ENCODE measurements around the gene ODF2. TPM values are rescaled to one million over a fixed set of nuclear protein-coding genes. Genes with fewer than 3 reads are reported as not detected.

Gene ODF2
- total RNA-seq (31.9 TPM), polyA plus RNA-seq (10 to 100 TPM; 12.9 to 19.8 (median 13.8) TPM)

DNA sequence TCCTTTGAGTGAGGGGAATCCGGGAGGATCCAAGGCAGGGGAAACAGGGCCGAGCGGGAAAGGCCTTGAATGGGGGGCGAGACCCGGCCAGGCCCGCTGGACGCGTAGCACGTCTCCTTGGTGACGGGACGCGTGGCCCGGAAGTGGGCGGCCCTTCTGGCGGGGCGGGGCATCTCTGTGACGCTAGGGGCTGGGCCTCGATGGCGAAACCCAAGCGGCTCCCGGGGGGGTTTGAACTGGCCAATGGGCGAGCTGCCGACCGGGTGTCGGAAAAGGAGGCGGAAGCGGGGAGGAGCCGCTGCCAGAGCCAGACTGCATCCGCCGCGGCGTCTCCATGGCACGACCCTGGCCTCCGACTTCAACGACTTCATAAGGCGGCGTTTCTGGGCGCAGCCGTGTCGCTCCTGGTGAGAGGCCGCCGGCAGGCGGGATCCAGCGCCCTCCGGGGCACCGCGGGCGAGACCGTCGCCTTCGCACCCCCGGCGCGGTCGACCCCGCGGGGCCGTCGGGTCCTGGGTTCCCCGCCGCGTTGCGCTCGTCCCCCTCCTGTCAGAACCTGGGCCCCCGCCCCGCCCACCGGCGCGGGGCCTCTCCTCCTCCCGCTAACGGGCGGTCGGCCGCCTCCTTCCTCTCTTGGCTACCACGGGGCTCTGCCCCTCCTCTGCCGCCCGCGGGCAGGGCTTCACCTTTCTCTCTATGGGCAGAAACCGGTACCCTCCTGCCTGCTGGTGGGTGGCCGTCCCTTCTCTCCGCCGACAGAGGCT, at the start of gene ODF2:
TSS of gene ODF2 (plus strand) at position 158 of the 764 bp plus-strand sequence. CDS start at position 244, 86 bp downstream.
- Histone ChIP-seq H3K4me3 (ENCODE audit: low read depth, low read length) (peak within 1 kb of the TSS; percentile 60), H3K9me3 (ENCODE audit: control insufficient read depth in 2 of 2, low read length in 2 of 2) (no peaks in the 10 kb centered on the region), H3K36me3 (ENCODE audit: control insufficient read depth, insufficient read depth, low read length) (peaks cover 16% of the 10 kb centered on the region), H3K27me3 (ENCODE audit: control insufficient read depth, insufficient read depth, low read length) (no peaks in the 10 kb centered on the region), H3K27ac (ENCODE audit: insufficient read depth, low read length, poor library complexity, severe bottlenecking) (peak within 1 kb of the TSS; percentile 90), H3K4me1 (ENCODE audit: control insufficient read depth, insufficient read depth, low read length, poor library complexity, severe bottlenecking) (peaks cover 15% of the 10 kb centered on the region)
- Mint-ChIP-seq H3K27ac (peak within 1 kb of the TSS; percentile 86 to 92 (median 90)), H3K9me3 (peaks cover 0 to 2% (median 0%) of the 10 kb centered on the region in 7 donors), H3K4me1 (peaks cover 4 to 27% (median 15%) of the 10 kb centered on the region in 4 donors), H3K4me3 (peak within 1 kb of the TSS; percentile 90 to 96 (median 94)), H3K36me3 (peaks cover 19% of the 10 kb centered on the region), H3K27me3 (peaks cover 8% of the 10 kb centered on the region)
- ATAC-seq (ENCODE audit: low read depth in 2 of 2) (peak; percentile 90 to 91), DNase-seq (peak; percentile 98)

- H3K4me1 Mint-ChIP-seq: no peaks in the 10 kb centered on the region
- H3K27ac ChIP-seq (ENCODE audit: insufficient read depth, low read length, poor library complexity, severe bottlenecking): no peak overlapping the region
- H3K27ac Mint-ChIP-seq: no peak overlapping the region
- H3K27me3 ChIP-seq (ENCODE audit: control insufficient read depth, insufficient read depth, low read length): no peaks in the 10 kb centered on the region
- H3K4me1 ChIP-seq (ENCODE audit: control insufficient read depth, insufficient read depth, low read length, poor library complexity, severe bottlenecking): no peaks in the 10 kb centered on the region
- H3K9me3 ChIP-seq (ENCODE audit: control insufficient read depth in 2 of 2, low read length in 2 of 2): no peaks in the 10 kb centered on the region
- no peaks in the 10 kb centered on the region for H3K36me3 Mint-ChIP-seq
- ATAC-seq (ENCODE audit: low read depth in 2 of 2) (no peak), DNase-seq (no peak)
- H3K4me3 ChIP-seq (ENCODE audit: low read depth, low read length): no peak overlapping the region
- no peaks in the 10 kb centered on the region for H3K9me3 Mint-ChIP-seq
- H3K4me3 Mint-ChIP-seq: no peak overlapping the region
- no peaks in the 10 kb centered on the region for H3K36me3 ChIP-seq (ENCODE audit: control insufficient read depth, insufficient read depth, low read length)
- peaks cover 41% of the 10 kb centered on the region for H3K27me3 Mint-ChIP-seq
Observed at GRCh38 chr9:128406848-128407391, 48.9 kb upstream of the ODF2 start.

- no peaks in the 10 kb centered on the region for H3K4me1 ChIP-seq (ENCODE audit: control insufficient read depth, insufficient read depth, low read length, poor library complexity, severe bottlenecking)
- ATAC-seq (ENCODE audit: low read depth in 2 of 2) (no peak), DNase-seq (no peak)
- Mint-ChIP-seq H3K27me3 (peaks cover 38% of the 10 kb centered on the region), H3K36me3 (no peaks in the 10 kb centered on the region), H3K9me3 (no peaks in the 10 kb centered on the region), H3K27ac (no peak overlapping the region), H3K4me1 (no peaks in the 10 kb centered on the region), H3K4me3 (no peak overlapping the region)
- no peak overlapping the region for H3K4me3 ChIP-seq (ENCODE audit: low read depth, low read length)
- H3K27ac ChIP-seq (ENCODE audit: insufficient read depth, low read length, poor library complexity, severe bottlenecking): no peak overlapping the region
- no peaks in the 10 kb centered on the region for H3K27me3 ChIP-seq (ENCODE audit: control insufficient read depth, insufficient read depth, low read length)
- no peaks in the 10 kb centered on the region for H3K9me3 ChIP-seq (ENCODE audit: control insufficient read depth in 2 of 2, low read length in 2 of 2)
- no peaks in the 10 kb centered on the region for H3K36me3 ChIP-seq (ENCODE audit: control insufficient read depth, insufficient read depth, low read length)
Observed at GRCh38 chr9:128408963-128409431, 46.8 kb upstream of the ODF2 start.

GRCh38 chr9:128409450-128409849, 46.4 kb upstream of the ODF2 start:
- no peaks in the 10 kb centered on the region for H3K4me1 ChIP-seq (ENCODE audit: control insufficient read depth, insufficient read depth, low read length, poor library complexity, severe bottlenecking)
- Mint-ChIP-seq H3K27ac (no peak overlapping the region), H3K4me1 (no peaks in the 10 kb centered on the region), H3K27me3 (peaks cover 40% of the 10 kb centered on the region), H3K9me3 (peaks cover 0 to 1% (median 0%) of the 10 kb centered on the region in 7 donors), H3K36me3 (no peaks in the 10 kb centered on the region), H3K4me3 (no peak overlapping the region)
- no peaks in the 10 kb centered on the region for H3K9me3 ChIP-seq (ENCODE audit: control insufficient read depth in 2 of 2, low read length in 2 of 2)
- no peaks in the 10 kb centered on the region for H3K36me3 ChIP-seq (ENCODE audit: control insufficient read depth, insufficient read depth, low read length)
- no peak for ATAC-seq (ENCODE audit: low read depth in 2 of 2)
- H3K4me3 ChIP-seq (ENCODE audit: low read depth, low read length): no peak overlapping the region
- no peak for DNase-seq
- H3K27ac ChIP-seq (ENCODE audit: insufficient read depth, low read length, poor library complexity, severe bottlenecking): no peak overlapping the region
- H3K27me3 ChIP-seq (ENCODE audit: control insufficient read depth, insufficient read depth, low read length): no peaks in the 10 kb centered on the region

DNA sequence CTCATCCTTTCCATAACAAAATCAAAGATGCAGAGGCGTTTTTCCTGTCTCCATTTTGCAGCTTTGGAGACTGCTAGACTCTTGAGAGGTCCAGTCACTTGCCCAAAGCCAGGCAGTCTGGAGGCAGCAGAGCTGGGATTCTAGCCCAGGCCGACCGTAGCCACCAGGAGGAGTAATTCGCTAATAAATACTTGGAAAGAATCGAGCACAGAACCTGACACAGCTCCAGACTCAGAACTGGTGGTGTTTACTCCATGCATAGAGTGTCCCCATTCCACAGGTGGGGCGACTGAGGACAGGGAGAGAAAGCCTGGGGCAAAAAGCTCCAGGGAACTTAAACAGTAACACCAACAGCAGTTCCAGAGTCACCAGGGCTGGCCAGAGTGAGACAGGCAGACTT, 45.8 kb upstream of the ODF2 start:
- Mint-ChIP-seq H3K36me3 (no peaks in the 10 kb centered on the region), H3K4me3 (no peak overlapping the region), H3K4me1 (no peaks in the 10 kb centered on the region), H3K9me3 (peaks cover 0 to 3% (median 0%) of the 10 kb centered on the region in 7 donors), H3K27me3 (peaks cover 45% of the 10 kb centered on the region), H3K27ac (no peak overlapping the region)
- no peak overlapping the region for H3K27ac ChIP-seq (ENCODE audit: insufficient read depth, low read length, poor library complexity, severe bottlenecking)
- H3K36me3 ChIP-seq (ENCODE audit: control insufficient read depth, insufficient read depth, low read length): no peaks in the 10 kb centered on the region
- no peak overlapping the region for H3K4me3 ChIP-seq (ENCODE audit: low read depth, low read length)
- H3K9me3 ChIP-seq (ENCODE audit: control insufficient read depth in 2 of 2, low read length in 2 of 2): no peaks in the 10 kb centered on the region
- H3K27me3 ChIP-seq (ENCODE audit: control insufficient read depth, insufficient read depth, low read length): no peaks in the 10 kb centered on the region
- no peaks in the 10 kb centered on the region for H3K4me1 ChIP-seq (ENCODE audit: control insufficient read depth, insufficient read depth, low read length, poor library complexity, severe bottlenecking)
- DNase-seq (no peak), ATAC-seq (ENCODE audit: low read depth in 2 of 2) (no peak)

DNA sequence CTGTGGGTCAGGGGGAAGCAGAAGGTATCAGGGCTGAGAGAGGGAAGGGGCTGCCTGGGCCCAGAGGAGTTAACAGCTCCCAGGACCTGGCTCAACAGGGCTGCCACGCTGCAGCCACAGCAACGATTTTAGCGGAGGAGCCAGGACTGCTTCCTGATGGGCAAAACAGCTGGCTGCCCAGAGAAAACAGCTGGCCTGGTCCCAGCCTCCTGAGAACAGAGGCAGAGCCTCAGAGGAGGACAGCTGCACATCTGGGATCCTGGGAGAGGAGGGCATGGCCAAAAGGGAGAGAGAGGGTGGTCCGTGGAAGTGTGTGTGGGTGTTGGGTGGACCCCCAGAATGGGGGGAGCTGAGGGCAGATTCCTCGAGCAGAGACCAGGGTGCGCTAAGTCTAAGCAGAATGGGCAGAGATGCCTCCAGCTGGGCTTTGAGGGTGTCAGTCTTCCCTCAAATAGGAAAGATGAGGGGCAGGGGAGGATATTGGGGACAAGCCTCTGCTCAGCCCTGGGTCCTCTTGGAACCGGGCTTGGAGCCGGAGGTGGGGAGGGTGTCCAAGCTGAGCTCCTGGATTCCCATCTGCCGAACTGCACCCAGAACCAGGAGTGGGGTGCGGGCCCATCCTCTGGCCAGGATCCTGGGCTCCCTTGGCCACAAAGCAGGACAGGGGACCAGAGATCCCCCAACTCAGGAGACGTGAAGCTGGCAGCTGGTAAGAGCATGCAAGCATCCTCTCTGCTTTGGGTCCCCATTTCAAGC, 44.3 kb upstream of the ODF2 start:
- peaks cover 59% of the 10 kb centered on the region for H3K27me3 Mint-ChIP-seq
- DNase-seq: no peak
- ATAC-seq (ENCODE audit: low read depth in 2 of 2): no peak
- no peak overlapping the region for H3K27ac Mint-ChIP-seq
- no peaks in the 10 kb centered on the region for H3K4me1 Mint-ChIP-seq
- no peak overlapping the region for H3K27ac ChIP-seq (ENCODE audit: insufficient read depth, low read length, poor library complexity, severe bottlenecking)
- no peaks in the 10 kb centered on the region for H3K36me3 ChIP-seq (ENCODE audit: control insufficient read depth, insufficient read depth, low read length)
- H3K36me3 Mint-ChIP-seq: peaks cover 5% of the 10 kb centered on the region
- no peaks in the 10 kb centered on the region for H3K9me3 ChIP-seq (ENCODE audit: control insufficient read depth in 2 of 2, low read length in 2 of 2)
- no peaks in the 10 kb centered on the region for H3K4me1 ChIP-seq (ENCODE audit: control insufficient read depth, insufficient read depth, low read length, poor library complexity, severe bottlenecking)
- no peak overlapping the region for H3K4me3 ChIP-seq (ENCODE audit: low read depth, low read length)
- peaks cover 4% of the 10 kb centered on the region for H3K27me3 ChIP-seq (ENCODE audit: control insufficient read depth, insufficient read depth, low read length)
- H3K9me3 Mint-ChIP-seq: peaks cover 0 to 3% (median 0%) of the 10 kb centered on the region in 7 donors
- H3K4me3 Mint-ChIP-seq: peak overlapping the region in 1 of 4 donors; percentile 81

DNA sequence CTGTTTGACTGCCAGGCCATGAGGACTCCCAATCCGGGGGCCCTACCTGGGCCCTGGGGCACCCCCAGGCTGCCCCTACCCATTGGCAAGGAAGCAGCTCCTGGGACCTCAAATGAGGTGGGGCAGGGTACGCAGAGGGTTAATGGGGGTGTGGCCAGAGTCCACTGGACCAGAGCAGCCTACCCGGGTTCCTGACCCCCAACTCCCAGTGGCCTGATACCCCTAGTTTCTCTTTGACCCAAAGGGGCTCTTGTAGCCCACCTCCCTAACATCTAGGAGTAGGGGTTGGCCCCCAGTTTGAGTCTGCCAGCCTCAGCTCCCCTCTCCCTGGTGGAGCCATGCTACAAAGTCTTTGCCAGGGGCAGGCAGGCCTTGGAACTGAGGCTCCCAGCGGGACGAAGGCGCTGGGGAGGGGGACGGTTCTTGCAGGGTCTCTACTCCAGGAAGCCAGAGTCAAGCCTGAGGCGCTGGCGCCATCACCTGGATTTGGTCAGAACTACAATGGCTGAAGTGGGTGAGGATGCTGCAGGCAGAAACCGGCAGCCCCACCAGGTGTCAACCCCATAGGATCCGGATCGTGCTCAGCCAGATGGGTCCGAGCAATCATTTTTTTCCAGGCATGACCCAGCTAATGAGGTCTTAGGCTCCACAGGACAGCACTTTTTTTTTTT, 43.6 kb upstream of the ODF2 start:
- H3K27me3 Mint-ChIP-seq: peaks cover 56% of the 10 kb centered on the region
- H3K36me3 Mint-ChIP-seq: peaks cover 5% of the 10 kb centered on the region

More for the DNA sequence above, 43.6 kb upstream of the ODF2 start:
- Mint-ChIP-seq H3K27ac (no peak overlapping the region), H3K4me3 (no peak overlapping the region), H3K4me1 (no peaks in the 10 kb centered on the region), H3K9me3 (peaks cover 0 to 3% (median 0%) of the 10 kb centered on the region in 7 donors)
- Histone ChIP-seq H3K27me3 (ENCODE audit: control insufficient read depth, insufficient read depth, low read length) (peaks cover 6% of the 10 kb centered on the region), H3K36me3 (ENCODE audit: control insufficient read depth, insufficient read depth, low read length) (no peaks in the 10 kb centered on the region), H3K4me1 (ENCODE audit: control insufficient read depth, insufficient read depth, low read length, poor library complexity, severe bottlenecking) (no peaks in the 10 kb centered on the region), H3K9me3 (ENCODE audit: control insufficient read depth in 2 of 2, low read length in 2 of 2) (no peaks in the 10 kb centered on the region), H3K27ac (ENCODE audit: insufficient read depth, low read length, poor library complexity, severe bottlenecking) (no peak overlapping the region), H3K4me3 (ENCODE audit: low read depth, low read length) (no peak overlapping the region)
- DNase-seq (peak; percentile 25 to 39 (median 26)), ATAC-seq (ENCODE audit: low read depth in 2 of 2) (peak in 1 of 2 donors; percentile 39)
